HuH-7.5 (cell line): ENCODE measurements around the gene SMG9.
A peak's percentile ranks its signal among the peaks of the same experiment; 100 is the strongest.

Experiments used
- DNase-seq: peaks from one replicate; pipeline ENCODE4 v3.0.0; 2011; ENCODE audit warnings: low spot score

The SMG9 gene, protein sequence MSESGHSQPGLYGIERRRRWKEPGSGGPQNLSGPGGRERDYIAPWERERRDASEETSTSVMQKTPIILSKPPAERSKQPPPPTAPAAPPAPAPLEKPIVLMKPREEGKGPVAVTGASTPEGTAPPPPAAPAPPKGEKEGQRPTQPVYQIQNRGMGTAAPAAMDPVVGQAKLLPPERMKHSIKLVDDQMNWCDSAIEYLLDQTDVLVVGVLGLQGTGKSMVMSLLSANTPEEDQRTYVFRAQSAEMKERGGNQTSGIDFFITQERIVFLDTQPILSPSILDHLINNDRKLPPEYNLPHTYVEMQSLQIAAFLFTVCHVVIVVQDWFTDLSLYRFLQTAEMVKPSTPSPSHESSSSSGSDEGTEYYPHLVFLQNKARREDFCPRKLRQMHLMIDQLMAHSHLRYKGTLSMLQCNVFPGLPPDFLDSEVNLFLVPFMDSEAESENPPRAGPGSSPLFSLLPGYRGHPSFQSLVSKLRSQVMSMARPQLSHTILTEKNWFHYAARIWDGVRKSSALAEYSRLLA

GRCh38 chr19:43754503-43755255, at the start of gene SMG9:
Gene SMG9, minus strand, starts transcription at chr19:43754962. Its CDS starts 4,221 bp downstream, at chr19:43750741.
- peak; percentile 97 for DNase-seq

- no peak for DNase-seq
Observed at GRCh38 chr19:43804432-43804831, 49.7 kb upstream of the SMG9 start.

GRCh38 chr19:43802216-43802951, 47.6 kb upstream of the SMG9 start, which contains the start of gene LYPD5:
Gene LYPD5, minus strand, starts transcription at chr19:43802447. Its CDS starts 67 bp downstream, at chr19:43802380.
- no peak for DNase-seq

DNA sequence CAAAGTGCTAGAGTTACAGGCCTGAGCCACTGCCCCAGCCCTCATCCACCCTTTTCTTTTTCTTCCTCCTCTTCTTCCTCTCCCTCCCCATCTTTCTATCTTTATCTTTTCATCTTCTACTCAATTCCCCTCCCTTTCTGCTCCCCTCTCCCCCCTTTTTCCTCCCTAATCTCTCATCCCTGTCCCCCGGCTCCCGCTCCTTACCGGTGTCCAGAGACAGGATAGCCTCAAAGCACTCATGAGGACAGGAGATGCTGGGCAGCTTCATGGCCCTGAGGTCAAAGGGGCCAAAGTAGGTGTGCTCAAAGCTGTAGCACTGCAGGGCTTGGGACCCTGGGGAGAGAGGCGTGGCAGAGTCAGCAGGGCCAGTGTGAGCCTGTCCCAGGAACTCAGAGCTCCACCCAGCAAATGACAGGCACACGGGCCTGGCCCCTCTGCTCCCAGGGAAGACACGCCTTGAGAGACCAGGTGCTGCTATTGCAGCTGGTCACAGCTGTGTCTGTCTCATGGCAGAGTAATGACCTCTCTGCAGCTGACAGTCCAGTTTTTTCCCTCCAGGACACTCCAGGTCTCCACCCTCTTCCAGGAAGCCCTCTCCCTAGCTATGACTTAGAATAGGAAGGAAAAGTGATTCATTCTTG, 44.9 kb upstream of the SMG9 start:
- no peak for DNase-seq

- DNase-seq: no peak
Observed at GRCh38 chr19:43798546-43799409, 44.0 kb upstream of the SMG9 start.

DNA sequence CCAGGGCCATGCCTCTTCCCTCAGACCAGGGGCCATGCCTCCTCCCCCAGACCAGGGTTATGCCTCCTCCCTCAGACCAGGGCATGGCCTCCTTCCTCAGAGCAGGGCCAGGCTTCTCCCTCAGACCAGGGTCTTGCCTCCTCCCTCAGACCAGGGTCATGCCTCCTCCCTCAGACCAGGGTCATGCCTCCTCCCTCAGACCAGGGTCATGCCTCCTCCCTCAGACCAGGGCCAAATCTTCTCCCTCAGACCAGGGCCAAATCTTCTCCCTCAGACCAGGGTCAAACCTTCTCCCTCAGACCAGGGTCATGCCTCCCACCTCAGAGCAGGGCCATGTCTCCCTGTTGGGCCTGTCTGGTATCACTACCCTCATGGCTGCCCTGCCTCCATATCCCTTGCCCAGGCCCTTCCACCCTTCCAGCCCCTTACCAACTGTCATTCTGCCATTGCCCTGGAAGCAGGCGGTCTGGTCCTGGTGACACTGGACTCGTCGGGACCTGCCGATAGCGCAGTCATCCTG, 43.3 kb upstream of the SMG9 start:
- DNase-seq: no peak

DNA sequence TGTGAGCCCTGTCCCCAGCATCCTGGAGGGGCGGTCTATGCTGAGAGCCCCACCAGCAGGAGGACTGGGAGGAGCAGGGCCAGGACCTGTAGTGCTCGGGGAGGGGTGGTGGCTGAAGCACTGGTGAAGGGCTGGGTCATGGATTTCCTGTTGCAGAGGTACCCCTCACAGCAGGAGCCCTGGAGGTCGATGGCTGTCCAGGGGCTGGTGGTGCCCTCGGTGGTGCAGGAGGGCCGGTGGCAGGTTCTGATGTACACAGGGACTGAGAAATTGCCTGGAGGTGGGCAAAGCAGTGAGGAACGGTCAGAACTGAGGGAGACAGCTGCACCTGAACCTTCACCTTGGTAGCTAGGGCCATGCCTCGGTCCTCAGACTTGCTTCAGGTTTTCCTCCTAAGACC, 42.8 kb upstream of the SMG9 start:
- no peak for DNase-seq

DNA sequence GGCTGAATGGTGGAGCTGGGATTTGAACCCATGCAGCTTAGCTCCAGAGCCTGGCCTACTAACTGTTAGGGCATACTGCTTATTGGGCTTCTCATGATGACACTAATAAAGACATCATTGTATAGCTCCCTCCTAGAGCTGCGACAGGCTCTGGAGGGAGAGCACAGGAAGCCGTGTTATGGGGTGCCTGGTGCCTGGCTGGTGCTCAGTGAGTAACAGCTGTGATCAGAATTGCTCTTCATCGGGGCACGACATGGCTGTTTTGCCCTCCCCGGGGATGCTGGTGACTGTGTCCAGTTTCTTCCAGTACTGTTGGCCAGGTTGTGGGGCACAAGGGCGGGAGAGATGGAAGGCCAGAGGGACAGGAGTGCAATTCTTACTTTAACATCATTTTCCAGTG, 42.4 kb upstream of the SMG9 start:
- no peak for DNase-seq

GRCh38 chr19:43790587-43790986, 35.8 kb upstream of the SMG9 start:
- no peak for DNase-seq

GRCh38 chr19:43789029-43789428, 34.3 kb upstream of the SMG9 start:
- DNase-seq: no peak

GRCh38 chr19:43786665-43787064, 31.9 kb upstream of the SMG9 start:
- no peak for DNase-seq

DNA sequence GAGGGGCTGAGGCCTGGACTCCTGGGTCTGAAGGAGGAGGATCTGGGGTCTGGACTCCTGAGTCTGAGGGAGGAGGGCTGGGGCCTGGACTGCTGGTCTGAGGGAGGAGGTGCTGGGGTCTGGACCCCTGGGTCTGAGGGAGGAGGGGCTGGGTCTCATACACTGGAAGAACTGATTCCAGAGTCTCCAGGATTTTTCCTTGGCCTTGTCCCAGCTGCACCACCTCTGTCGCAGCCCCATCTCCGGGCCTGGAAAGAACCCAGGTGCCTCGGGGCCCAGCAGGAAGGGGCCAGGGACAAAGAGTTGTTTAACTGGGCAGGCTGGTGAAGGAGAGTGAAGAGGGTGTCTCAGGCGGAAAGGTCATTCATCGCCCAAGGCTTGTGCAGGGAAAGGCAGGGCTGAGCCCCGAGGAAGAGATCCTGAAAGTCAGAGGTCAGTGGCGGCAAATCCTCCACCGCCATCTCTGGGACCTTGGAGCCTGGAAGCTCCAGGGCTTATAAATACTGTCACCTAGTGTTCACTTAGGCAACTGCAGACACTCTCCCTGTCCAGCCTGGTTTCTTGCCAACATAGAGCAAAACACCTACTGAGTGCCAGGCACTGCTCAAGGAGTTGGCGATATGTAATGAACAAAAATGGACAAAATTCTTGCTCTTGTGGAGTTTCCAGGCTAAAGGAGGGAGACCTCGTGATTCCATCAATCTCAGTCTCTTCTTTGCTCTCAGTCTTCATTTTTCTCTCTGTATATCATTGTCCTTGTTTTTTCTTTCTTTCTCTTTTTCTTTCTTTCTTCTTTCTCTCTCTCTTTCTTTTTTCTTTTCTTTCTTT, 30.4 kb upstream of the SMG9 start:
- peak; percentile 73 for DNase-seq

DNA sequence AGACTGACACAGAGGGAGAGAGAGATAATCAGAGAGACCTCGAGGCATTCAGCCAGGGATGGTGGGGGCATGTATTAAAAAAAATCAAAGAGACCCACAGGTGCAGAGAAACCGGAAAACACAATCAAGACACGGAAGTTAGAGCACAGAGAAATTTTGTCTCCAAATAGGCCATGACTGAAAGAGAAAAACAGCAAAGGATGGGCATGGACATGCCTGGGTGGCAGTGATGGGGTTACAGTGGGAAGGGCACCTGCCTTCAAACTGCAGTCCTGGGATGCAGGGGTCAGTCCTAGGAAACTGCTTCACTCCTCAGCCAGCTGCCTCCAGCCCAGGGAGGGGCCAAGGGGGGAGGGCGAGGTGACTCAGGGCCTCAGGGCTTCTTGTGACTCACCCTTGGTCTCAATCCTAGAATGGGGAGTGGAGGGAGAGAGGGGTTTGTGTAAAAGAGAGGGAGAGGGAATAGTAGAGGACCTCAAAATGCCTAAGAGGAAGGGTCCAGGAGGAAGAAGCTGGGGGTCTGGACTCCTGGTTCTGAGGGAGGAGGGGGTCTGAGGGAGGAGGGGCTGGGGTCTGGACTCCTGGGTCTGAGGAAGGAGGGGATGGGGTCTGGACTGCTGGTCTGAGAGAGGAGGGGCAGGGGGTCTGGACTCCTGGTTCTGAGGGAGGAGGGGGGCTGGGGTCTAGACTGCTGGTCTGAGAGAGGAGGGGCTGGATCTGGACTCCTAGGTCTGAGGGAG, 29.6 kb upstream of the SMG9 start:
- no peak for DNase-seq

DNA sequence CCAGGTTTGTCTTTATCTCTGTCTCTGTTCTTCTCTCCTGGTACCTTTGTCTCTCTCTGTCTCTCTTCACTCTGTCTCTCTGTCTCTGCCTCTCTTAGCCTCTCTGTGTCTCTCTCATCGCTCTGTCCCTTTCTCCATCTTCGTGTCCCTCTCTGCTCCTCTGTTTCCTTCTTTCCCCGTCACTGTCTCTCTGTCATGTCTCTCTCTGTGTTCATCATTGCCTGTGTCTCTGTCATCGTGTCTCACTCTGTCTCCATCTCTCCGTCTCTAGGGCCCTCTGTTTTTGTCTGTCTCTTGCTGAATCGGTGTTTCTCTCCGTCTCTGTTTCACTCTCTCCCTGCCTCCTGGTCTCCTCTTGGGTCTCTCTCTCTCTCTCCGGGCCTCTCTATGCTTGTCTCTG, 28.9 kb upstream of the SMG9 start:
- DNase-seq: no peak

- DNase-seq: no peak
Observed at GRCh38 chr19:43782689-43783231, 28.0 kb upstream of the SMG9 start.

- no peak for DNase-seq
Observed at GRCh38 chr19:43782311-43782660, 27.5 kb upstream of the SMG9 start.

DNA sequence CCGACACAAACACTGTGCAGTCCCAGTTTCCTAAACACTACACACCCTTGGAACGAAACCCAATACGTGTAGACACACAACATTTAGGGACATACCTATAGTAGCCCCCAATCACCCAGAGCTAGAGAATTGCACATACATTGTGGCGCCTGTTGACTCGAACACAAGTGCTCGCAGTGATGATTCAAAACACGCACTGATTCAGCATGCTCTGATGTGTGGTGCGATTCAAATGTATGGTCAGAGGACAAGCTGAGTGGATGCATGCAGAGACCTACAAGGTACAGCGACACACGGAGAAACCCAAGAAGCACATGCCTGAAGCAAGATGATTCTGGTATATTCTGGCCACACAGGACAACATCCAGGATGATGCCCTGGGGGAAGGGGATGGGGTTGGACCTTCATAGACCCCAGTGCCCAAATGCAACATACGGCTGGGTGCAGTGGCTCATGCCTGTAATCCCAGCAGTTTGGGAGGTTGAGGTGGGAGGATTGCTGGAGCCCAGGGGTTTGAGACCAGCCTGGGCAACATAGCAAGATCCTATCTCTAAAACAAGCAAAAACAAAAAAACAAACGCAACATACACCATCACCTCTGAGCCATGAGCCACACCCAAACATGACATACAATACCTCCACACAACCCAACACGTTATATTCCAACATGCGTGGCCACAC, 27.0 kb upstream of the SMG9 start:
- no peak for DNase-seq
